GM19328 (cell line): ENCODE data around the gene RAD51B.
"Not testable (repeated sequence)": the region's sequence is repeated elsewhere in the genome, so short reads cannot be mapped to it uniquely, and the experiment has no call there.

Source experiments
- ATAC-seq: cut with Tn5 transposase; IDR thresholded peaks from one replicate; pipeline ENCODE4 v1.9.1; 2021; ENCODE audit warnings: mild to moderate bottlenecking, moderate library complexity; ENCODE audit not compliant: unreplicated experiment

Gene RAD51B

DNA sequence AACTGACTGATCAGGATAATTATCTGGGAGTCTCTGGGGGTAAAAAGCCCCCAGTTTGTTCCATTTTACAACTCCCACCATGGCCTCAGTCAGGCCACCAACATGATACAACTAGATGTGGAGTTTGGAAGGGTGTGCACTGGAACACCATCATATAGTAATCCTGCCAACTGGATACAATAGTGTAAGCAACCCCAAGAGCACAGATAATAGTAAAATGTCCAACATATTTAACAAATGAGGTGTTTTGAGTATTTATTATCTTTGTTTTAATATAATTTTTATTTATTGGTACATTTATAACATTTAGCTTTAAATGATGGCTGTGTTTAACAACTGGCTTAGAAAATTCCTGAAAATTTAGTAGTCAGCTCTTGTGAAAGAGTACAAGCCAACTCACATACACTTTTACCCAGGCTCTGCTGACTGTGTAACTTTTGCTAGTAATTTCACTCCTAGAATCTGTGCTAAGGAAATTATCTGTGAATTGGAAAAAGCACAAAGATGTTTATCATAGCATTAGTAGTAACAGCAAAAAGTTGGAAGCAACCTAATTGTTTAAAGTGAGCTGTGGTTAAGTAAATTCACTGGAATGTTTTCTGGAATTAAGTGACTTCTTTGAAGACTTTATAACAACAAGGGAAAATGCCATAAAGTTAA is 196.8 kb downstream of the RAD51B start:
- ATAC-seq: no peak

- no peak for ATAC-seq
Observed at GRCh38 chr14:68018598-68018997, 199.0 kb downstream of the RAD51B start.

DNA sequence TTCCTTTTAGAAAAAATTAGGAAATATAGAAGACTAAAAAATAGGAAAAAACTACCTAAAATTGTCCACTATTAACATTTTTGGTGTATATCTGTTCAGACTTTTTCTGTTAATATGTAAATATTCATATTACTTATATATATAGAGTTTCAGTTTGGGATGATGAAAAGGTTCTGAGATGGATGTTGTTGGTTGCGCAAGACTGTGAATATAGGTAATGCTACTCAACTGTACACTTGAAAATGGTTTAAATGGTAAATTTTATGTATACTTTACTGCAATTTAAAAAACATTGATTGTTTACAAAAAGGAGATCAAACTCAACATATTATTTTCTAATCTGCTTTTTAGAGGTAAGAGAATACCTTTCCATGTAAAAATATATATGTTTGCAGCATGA is 200.9 kb downstream of the RAD51B start:
- no peak for ATAC-seq

- ATAC-seq: no peak
Observed at GRCh38 chr14:68020999-68021663, 201.6 kb downstream of the RAD51B start.

- ATAC-seq: no peak
Observed at GRCh38 chr14:68027276-68027675, 207.7 kb downstream of the RAD51B start.

DNA sequence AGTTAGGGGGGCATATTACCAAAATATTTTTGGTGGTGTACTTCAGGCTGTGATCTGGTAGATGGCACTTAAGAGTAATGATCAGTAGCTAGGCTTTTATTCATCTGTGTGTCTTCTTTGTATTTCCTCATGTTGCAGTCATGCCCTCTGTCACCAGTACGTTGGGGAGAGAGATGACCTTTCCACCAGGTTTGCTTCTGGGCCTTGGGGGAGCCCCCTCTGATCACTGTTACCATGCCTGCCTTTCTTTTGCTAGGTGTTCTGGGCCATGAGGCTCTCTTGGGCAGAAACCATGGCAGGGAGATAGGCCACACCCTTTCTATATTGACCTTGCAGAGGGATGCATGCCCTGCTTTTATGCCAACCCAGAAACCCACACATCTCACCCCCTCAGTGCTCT is 208.5 kb downstream of the RAD51B start:
- ATAC-seq: no peak

- ATAC-seq: not testable (repeated sequence)
Observed at GRCh38 chr14:68031011-68031410, 211.4 kb downstream of the RAD51B start.

- ATAC-seq: no peak
Observed at GRCh38 chr14:68032154-68032553, 212.6 kb downstream of the RAD51B start.

- no peak for ATAC-seq
Observed at GRCh38 chr14:68033336-68033932, 213.9 kb downstream of the RAD51B start.

GRCh38 chr14:68034896-68035295 is 215.3 kb downstream of the RAD51B start:
- no peak for ATAC-seq

GRCh38 chr14:68036202-68036601 is 216.6 kb downstream of the RAD51B start:
- no peak for ATAC-seq

DNA sequence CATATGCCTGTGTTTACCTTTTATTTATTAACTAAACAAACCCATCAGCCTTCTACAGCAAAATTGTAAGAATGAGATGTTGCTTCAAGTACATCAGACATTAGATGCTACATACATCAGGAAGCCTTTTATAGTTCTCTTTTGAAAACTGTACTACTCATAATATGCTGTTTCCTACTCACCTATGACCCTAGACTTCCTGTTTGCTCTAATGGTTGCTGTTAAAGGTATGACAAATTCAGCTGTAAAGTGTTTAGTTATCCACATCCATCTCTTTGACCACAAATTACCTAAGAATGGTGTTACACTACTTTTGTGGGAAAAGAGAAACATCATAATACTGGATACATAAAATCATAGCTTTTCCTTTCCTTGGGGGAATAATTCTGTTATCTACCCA is 220.0 kb downstream of the RAD51B start:
- no peak for ATAC-seq

- no peak for ATAC-seq
Observed at GRCh38 chr14:68040633-68041369, 221.2 kb downstream of the RAD51B start.

- ATAC-seq: no peak
Observed at GRCh38 chr14:68041876-68042354, 222.3 kb downstream of the RAD51B start.

DNA sequence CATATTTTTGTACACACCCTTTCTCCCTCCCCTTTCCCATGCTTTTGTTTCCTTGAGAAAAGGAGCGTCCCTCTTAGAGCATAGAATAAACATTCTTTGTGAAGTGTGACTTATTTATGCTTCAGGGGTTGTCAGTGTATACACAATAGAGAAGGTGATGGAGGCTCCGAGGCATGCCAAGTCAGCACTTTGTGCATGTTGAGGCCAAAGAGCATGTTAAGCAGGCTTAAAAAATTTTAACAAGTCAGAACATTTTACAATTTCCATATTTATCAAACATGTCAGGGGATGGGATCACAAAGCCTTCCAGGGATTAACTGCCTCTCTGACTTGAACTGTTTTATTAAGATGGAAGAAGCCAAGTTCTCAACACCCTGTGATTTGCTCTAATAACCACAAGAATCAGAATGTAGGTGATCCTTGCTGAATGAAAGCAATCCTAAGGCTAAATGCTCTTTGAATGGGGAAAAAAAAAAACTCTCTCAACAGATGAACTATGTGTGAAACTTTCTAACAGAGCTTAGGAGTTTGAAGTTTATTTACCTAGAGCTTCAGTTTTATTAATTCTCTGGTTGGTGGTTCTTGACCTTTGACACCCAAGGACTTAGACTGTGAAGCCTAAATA is 223.1 kb downstream of the RAD51B start:
- no peak for ATAC-seq

DNA sequence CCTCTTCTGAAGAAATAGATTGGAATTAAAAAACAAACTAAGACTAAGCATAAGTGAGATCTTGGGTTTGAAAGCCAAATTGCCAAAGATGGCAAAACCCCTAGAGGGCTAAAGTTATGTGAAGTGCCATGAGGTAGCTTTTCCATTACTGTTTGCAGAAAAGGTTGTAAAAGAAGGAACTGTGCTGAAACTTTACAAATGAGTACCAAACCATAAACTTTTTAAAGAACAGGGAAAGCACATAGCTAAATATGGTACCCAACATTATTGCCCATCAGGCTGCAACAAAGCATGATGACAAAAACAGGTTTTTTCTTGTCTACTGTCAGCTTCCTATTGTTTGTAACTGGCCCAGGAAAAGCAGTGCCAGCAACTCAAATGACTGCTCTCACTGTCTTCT is 224.2 kb downstream of the RAD51B start:
- ATAC-seq: no peak

DNA sequence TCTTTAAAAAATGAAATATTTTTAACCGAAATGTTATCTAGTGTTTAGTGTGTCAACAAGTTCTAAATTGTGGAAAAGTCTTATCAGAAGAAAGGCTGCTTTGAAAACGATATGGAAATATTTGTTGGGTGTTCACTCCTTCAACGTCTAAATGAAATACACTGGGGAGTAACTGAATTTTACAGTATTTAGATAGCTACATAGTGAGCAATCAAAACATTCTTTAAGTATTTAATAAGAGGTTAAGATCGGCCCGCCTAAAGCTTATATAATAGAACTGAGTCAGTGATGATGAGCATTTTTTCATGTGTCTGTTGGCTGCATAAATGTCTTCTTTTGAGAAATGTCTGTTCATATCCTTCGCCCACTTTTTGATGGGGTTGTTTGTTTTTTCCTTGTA is 228.3 kb downstream of the RAD51B start:
- ATAC-seq: no peak

GRCh38 chr14:68048815-68049214 is 229.2 kb downstream of the RAD51B start:
- ATAC-seq: not testable (repeated sequence)

DNA sequence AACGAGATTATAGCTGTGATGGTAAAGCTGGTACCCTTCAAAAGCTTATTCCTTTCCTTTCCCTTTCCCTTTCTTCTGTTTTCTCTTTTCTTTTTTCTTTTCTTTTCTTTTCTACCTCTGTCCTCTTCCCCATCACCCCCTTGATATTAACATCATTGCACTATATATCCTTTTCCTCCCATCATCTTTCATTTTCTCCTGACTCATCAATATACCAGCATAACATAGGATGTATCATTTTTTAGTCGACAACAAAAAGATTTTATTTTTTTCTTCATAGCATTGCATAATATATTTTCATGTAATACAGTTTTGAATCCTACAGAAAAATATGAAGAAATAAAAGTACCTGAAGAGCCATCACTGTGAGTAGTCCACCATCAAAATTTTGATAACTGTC is 230.6 kb downstream of the RAD51B start:
- ATAC-seq: no peak

GRCh38 chr14:68051146-68051545 is 231.6 kb downstream of the RAD51B start:
- ATAC-seq: no peak

GRCh38 chr14:68060198-68060597 is 240.6 kb downstream of the RAD51B start:
- ATAC-seq: no peak
